ENCODE measurements around the gene FHAD1.

The FHAD1 gene

DNA sequence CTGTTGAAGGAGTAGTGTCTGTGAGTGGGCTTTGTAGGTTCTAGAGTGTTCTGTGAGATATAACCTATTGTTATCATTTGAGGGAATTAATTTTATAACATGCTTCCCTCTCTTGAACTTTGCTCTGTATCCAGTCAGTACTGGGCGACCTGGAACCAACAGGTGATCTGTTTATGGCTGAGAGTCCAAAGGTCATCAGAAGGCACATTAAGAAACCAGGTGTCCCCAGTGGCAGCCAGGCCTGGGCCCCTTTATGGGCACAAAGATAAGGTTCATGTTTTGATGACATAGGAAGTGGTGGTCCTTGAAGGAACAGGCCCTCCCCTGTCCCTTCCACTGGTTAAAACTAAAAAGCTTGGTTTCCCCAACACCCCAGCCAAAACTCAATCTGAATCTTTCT, 61.1 kb downstream of the FHAD1 start:
- H4K20me1 ChIP-seq (ENCODE audit: insufficient read depth, low read length), result no peaks in the 10 kb centered on the region
- H3K4me1 ChIP-seq (ENCODE audit: low read length), result no peaks in the 10 kb centered on the region
- H3K36me3 ChIP-seq (replicated peaks; ENCODE audit: insufficient read depth, low read length), result no peaks in the 10 kb centered on the region
- H3K9me3 ChIP-seq (replicated peaks; ENCODE audit: insufficient read depth, low read length), result no peaks in the 10 kb centered on the region
- TF ChIP-seq EZH2phosphoT487 (IDR thresholded peaks at IDR 0.05; ENCODE audit: low read length), result no peak
- no peak for TF ChIP-seq CTCF (IDR thresholded peaks at IDR 0.05; ENCODE audit: low read length)
- no peak for TF ChIP-seq EZH2 (optimal IDR thresholded peaks at IDR 0.05; ENCODE audit: low read depth, low read length)
- H3K4me2 ChIP-seq (ENCODE audit: low read depth, low read length), result no peak overlapping the region
- no peak overlapping the region for H2AFZ ChIP-seq (ENCODE audit: low read length)
- H3K9me2 ChIP-seq (replicated peaks; ENCODE audit: insufficient read depth, low read length), result no peaks in the 10 kb centered on the region
- no peaks in the 10 kb centered on the region for H3F3A ChIP-seq (ENCODE audit: insufficient read depth, low read length)
- no peak overlapping the region for H3K9ac ChIP-seq (ENCODE audit: low read length)
- no peak overlapping the region for H3K4me3 ChIP-seq (ENCODE audit: low read length)
- H3K27me3 ChIP-seq (replicated peaks; ENCODE audit: insufficient read depth, low read length), result no peaks in the 10 kb centered on the region
- DNase-seq, result no peak
- no peaks in the 10 kb centered on the region for H3K79me2 ChIP-seq (ENCODE audit: low read length)
- H3K27ac ChIP-seq (ENCODE audit: low read length), result no peak overlapping the region

- no peaks in the 10 kb centered on the region for H3K27me3 ChIP-seq (replicated peaks; ENCODE audit: insufficient read depth, low read length)
- no peak overlapping the region for H3K4me3 ChIP-seq (ENCODE audit: low read length)
- H2AFZ ChIP-seq (ENCODE audit: low read length), result no peak overlapping the region
- no peaks in the 10 kb centered on the region for H4K20me1 ChIP-seq (ENCODE audit: insufficient read depth, low read length)
- H3K4me2 ChIP-seq (ENCODE audit: low read depth, low read length), result no peak overlapping the region
- DNase-seq, result no peak
- H3K79me2 ChIP-seq (ENCODE audit: low read length), result no peaks in the 10 kb centered on the region
- H3K27ac ChIP-seq (ENCODE audit: low read length), result no peak overlapping the region
- no peak overlapping the region for H3K9ac ChIP-seq (ENCODE audit: low read length)
- H3K9me3 ChIP-seq (replicated peaks; ENCODE audit: insufficient read depth, low read length), result no peaks in the 10 kb centered on the region
- H3K36me3 ChIP-seq (replicated peaks; ENCODE audit: insufficient read depth, low read length), result no peaks in the 10 kb centered on the region
- H3K4me1 ChIP-seq (ENCODE audit: low read length), result no peaks in the 10 kb centered on the region
- no peaks in the 10 kb centered on the region for H3K9me2 ChIP-seq (replicated peaks; ENCODE audit: insufficient read depth, low read length)
- H3F3A ChIP-seq (ENCODE audit: insufficient read depth, low read length), result no peaks in the 10 kb centered on the region
- TF ChIP-seq EZH2phosphoT487 (IDR thresholded peaks at IDR 0.05; ENCODE audit: low read length) (no peak), CTCF (IDR thresholded peaks at IDR 0.05; ENCODE audit: low read length) (no peak), EZH2 (optimal IDR thresholded peaks at IDR 0.05; ENCODE audit: low read depth, low read length) (no peak)
These were observed 61.6 kb downstream of the FHAD1 start for GRCh38 chr1:15308621-15309027.

- H3K27ac ChIP-seq (ENCODE audit: low read length), result no peak overlapping the region
- DNase-seq, result no peak
- no peak overlapping the region for H3K4me3 ChIP-seq (ENCODE audit: low read length)
- H3K9ac ChIP-seq (ENCODE audit: low read length), result no peak overlapping the region
- no peak overlapping the region for H2AFZ ChIP-seq (ENCODE audit: low read length)
- H3K27me3 ChIP-seq (replicated peaks; ENCODE audit: insufficient read depth, low read length), result no peaks in the 10 kb centered on the region
- no peak for TF ChIP-seq EZH2phosphoT487 (IDR thresholded peaks at IDR 0.05; ENCODE audit: low read length)
- TF ChIP-seq EZH2 (optimal IDR thresholded peaks at IDR 0.05; ENCODE audit: low read depth, low read length), result no peak
- TF ChIP-seq CTCF (IDR thresholded peaks at IDR 0.05; ENCODE audit: low read length), result no peak
- H3K9me3 ChIP-seq (replicated peaks; ENCODE audit: insufficient read depth, low read length), result no peaks in the 10 kb centered on the region
- no peaks in the 10 kb centered on the region for H3K36me3 ChIP-seq (replicated peaks; ENCODE audit: insufficient read depth, low read length)
- H3K9me2 ChIP-seq (replicated peaks; ENCODE audit: insufficient read depth, low read length), result no peaks in the 10 kb centered on the region
- H3K4me1 ChIP-seq (ENCODE audit: low read length), result no peaks in the 10 kb centered on the region
- no peaks in the 10 kb centered on the region for H4K20me1 ChIP-seq (ENCODE audit: insufficient read depth, low read length)
- no peaks in the 10 kb centered on the region for H3K79me2 ChIP-seq (ENCODE audit: low read length)
- no peaks in the 10 kb centered on the region for H3F3A ChIP-seq (ENCODE audit: insufficient read depth, low read length)
- no peak overlapping the region for H3K4me2 ChIP-seq (ENCODE audit: low read depth, low read length)
These were observed 62.7 kb downstream of the FHAD1 start for GRCh38 chr1:15309687-15310086.

Data from MM.1S (cell line).